ENCODE measurements around the gene RAB1B. TPM values are rescaled to one million over a fixed set of nuclear protein-coding genes. Genes with fewer than 3 reads are reported as not detected.
"Not testable (repeated sequence)": the region's sequence is repeated elsewhere in the genome, so short reads cannot be mapped to it uniquely, and the experiment has no call there.

Gene RAB1B
- total RNA-seq, 1 experiment from 2014 or later, result 85.1 TPM

GRCh38 chr11:66288671-66289547 is 20.5 kb downstream of the RAB1B start, which contains the start of gene YIF1A:
Gene YIF1A (minus strand): TSS chr11:66289143. CDS start chr11:66288985, 158 bp downstream.
- peak; percentile 98 for DNase-seq (ENCODE audit: low read depth, low spot score)
- in situ Hi-C loops (cut with HindIII; ENCODE audit: low pct_unique_long_range_greater_than_20kb, low sequenced_read_pairs), result no loop called here

- no peak for DNase-seq (ENCODE audit: low read depth, low spot score)
- in situ Hi-C loops (cut with HindIII; ENCODE audit: low pct_unique_long_range_greater_than_20kb, low sequenced_read_pairs), result no loop called here
Observed at GRCh38 chr11:66289548-66290329, 21.3 kb downstream of the RAB1B start.

GRCh38 chr11:66290330-66290621 is 21.8 kb downstream of the RAB1B start:
- DNase-seq (ENCODE audit: low read depth, low spot score), result no peak
- in situ Hi-C loops (cut with HindIII; ENCODE audit: low pct_unique_long_range_greater_than_20kb, low sequenced_read_pairs), result no loop called here

- DNase-seq (ENCODE audit: low read depth, low spot score), result no peak
- in situ Hi-C loops (cut with HindIII; ENCODE audit: low pct_unique_long_range_greater_than_20kb, low sequenced_read_pairs), result no loop called here
Observed at GRCh38 chr11:66291303-66291705, 22.9 kb downstream of the RAB1B start.

- in situ Hi-C loops (cut with HindIII; ENCODE audit: low pct_unique_long_range_greater_than_20kb, low sequenced_read_pairs), result no loop called here
- DNase-seq (ENCODE audit: low read depth, low spot score), result no peak
Observed at GRCh38 chr11:66291706-66292542, 23.5 kb downstream of the RAB1B start, which contains the start of gene TMEM151A. Gene TMEM151A (plus strand): TSS chr11:66291894. CDS start chr11:66292014, 120 bp downstream.

GRCh38 chr11:66292543-66293332 is 24.3 kb downstream of the RAB1B start:
- in situ Hi-C loops (cut with HindIII; ENCODE audit: low pct_unique_long_range_greater_than_20kb, low sequenced_read_pairs), result no loop called here
- DNase-seq (ENCODE audit: low read depth, low spot score), result no peak

- in situ Hi-C loops (cut with HindIII; ENCODE audit: low pct_unique_long_range_greater_than_20kb, low sequenced_read_pairs), result no loop called here
- no peak for DNase-seq (ENCODE audit: low read depth, low spot score)
Observed at GRCh38 chr11:66293352-66293751, 24.9 kb downstream of the RAB1B start.

GRCh38 chr11:66293777-66294625 is 25.6 kb downstream of the RAB1B start:
- no peak for DNase-seq (ENCODE audit: low read depth, low spot score)
- in situ Hi-C loops (cut with HindIII; ENCODE audit: low pct_unique_long_range_greater_than_20kb, low sequenced_read_pairs), result no loop called here

GRCh38 chr11:66294626-66295620 is 26.5 kb downstream of the RAB1B start:
- DNase-seq (ENCODE audit: low read depth, low spot score), result no peak
- in situ Hi-C loops (cut with HindIII; ENCODE audit: low pct_unique_long_range_greater_than_20kb, low sequenced_read_pairs), result no loop called here

- in situ Hi-C loops (cut with HindIII; ENCODE audit: low pct_unique_long_range_greater_than_20kb, low sequenced_read_pairs), result no loop called here
- DNase-seq (ENCODE audit: low read depth, low spot score), result no peak
Observed at GRCh38 chr11:66297610-66298009, 29.2 kb downstream of the RAB1B start.

- no peak for DNase-seq (ENCODE audit: low read depth, low spot score)
Observed at GRCh38 chr11:66299186-66299585, 30.7 kb downstream of the RAB1B start.

GRCh38 chr11:66302656-66303055 is 34.2 kb downstream of the RAB1B start:
- in situ Hi-C loops (cut with HindIII; ENCODE audit: low pct_unique_long_range_greater_than_20kb, low sequenced_read_pairs), result no loop called here
- no peak for DNase-seq (ENCODE audit: low read depth, low spot score)

More at GRCh38 chr11:66299186-66299585, 30.7 kb downstream of the RAB1B start:
- in situ Hi-C loops (cut with HindIII; ENCODE audit: low pct_unique_long_range_greater_than_20kb, low sequenced_read_pairs), result no loop called here

GRCh38 chr11:66309475-66309874 is 41.0 kb downstream of the RAB1B start:
- in situ Hi-C loops (cut with HindIII; ENCODE audit: low pct_unique_long_range_greater_than_20kb, low sequenced_read_pairs), result no loop called here

GRCh38 chr11:66310324-66310723 is 41.9 kb downstream of the RAB1B start:
- in situ Hi-C loops (cut with HindIII; ENCODE audit: low pct_unique_long_range_greater_than_20kb, low sequenced_read_pairs), result no loop called here
- DNase-seq (ENCODE audit: low read depth, low spot score), result no peak

More at GRCh38 chr11:66309475-66309874, 41.0 kb downstream of the RAB1B start:
- DNase-seq (ENCODE audit: low read depth, low spot score), result no peak

- in situ Hi-C loops (cut with HindIII; ENCODE audit: low pct_unique_long_range_greater_than_20kb, low sequenced_read_pairs); DNase-seq (ENCODE audit: low read depth, low spot score): not testable (repeated sequence)
Observed at GRCh38 chr11:66310803-66311440, 42.5 kb downstream of the RAB1B start.
